Osteocyte (in vitro differentiated cells): ENCODE measurements around the gene SH3PXD2B. TPM values are rescaled to one million over a fixed set of nuclear protein-coding genes. Genes with fewer than 3 reads are reported as not detected.

Source experiments
- DNase-seq: peaks from one replicate; pipeline ENCODE4 v3.0.0; 2021; ENCODE audit warnings: mixed read lengths; ENCODE audit not compliant: unreplicated experiment; ENCODE audit errors: extremely low spot score
- H3K27ac Mint-ChIP-seq: one replicate; pipeline ENCODE4 v1.8.0; 2021; ENCODE audit warnings: mild to moderate bottlenecking, mixed read lengths; ENCODE audit not compliant: unreplicated experiment
- H3K27me3 Mint-ChIP-seq: one replicate; pipeline ENCODE4 v1.8.0; 2021; ENCODE audit warnings: mixed read lengths; ENCODE audit not compliant: unreplicated experiment
- H3K36me3 Mint-ChIP-seq: one replicate; pipeline ENCODE4 v1.8.0; 2021; ENCODE audit warnings: mixed read lengths; ENCODE audit not compliant: unreplicated experiment
- H3K4me1 Mint-ChIP-seq: one replicate; pipeline ENCODE4 v1.8.0; 2021; ENCODE audit warnings: mixed read lengths; ENCODE audit not compliant: unreplicated experiment
- H3K4me3 Mint-ChIP-seq: one replicate; pipeline ENCODE4 v1.8.0; 2021; ENCODE audit warnings: mild to moderate bottlenecking, moderate library complexity, mixed read lengths; ENCODE audit not compliant: unreplicated experiment
- H3K9me3 Mint-ChIP-seq: one replicate; pipeline ENCODE4 v1.8.0; 2021; ENCODE audit warnings: mixed read lengths; ENCODE audit not compliant: unreplicated experiment
- total RNA-seq: library from RNA; stranded (reverse); gene quantifications from 2 replicates; pipeline ENCODE4 v1.2.1, GENCODE V29; 2021
- TF ChIP-seq, protein P1 (sequence below): fragments of 200-600 bp; sonication (generic); IDR thresholded peaks from 2 replicates; pipeline ENCODE4 v1.5.0; 2021; ENCODE audit warnings: antibody characterized with exemption, mild to moderate bottlenecking, moderate library complexity

The SH3PXD2B gene
- total RNA-seq, 1 donor from 2014 or later, result 114 TPM

DNA sequence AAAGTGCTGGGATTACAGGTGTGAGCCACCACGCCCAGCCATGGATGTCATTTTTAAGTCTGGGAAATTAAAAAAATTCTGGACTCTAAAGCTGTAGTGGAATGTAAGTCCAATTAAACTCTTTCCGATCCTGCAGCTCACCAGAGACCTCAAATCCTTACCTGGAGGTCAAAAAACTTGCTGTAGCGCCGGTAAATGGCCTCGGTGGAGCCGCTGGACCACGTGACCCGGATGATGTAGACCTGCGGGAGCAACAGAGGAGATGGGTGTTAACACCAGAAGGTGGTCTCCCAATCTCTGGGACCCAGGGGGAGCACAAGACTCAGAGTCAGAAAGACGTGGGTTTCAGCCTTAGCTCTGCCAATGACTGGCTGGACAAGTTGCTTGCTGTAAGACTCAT, 32.1 kb downstream of the SH3PXD2B start:
- H3K27ac Mint-ChIP-seq, result no peak overlapping the region
- peaks cover 37% of the 10 kb centered on the region for H3K36me3 Mint-ChIP-seq
- H3K27me3 Mint-ChIP-seq, result no peaks in the 10 kb centered on the region
- no peak for DNase-seq
- no peak overlapping the region for H3K4me3 Mint-ChIP-seq
- TF ChIP-seq, protein P1, sequence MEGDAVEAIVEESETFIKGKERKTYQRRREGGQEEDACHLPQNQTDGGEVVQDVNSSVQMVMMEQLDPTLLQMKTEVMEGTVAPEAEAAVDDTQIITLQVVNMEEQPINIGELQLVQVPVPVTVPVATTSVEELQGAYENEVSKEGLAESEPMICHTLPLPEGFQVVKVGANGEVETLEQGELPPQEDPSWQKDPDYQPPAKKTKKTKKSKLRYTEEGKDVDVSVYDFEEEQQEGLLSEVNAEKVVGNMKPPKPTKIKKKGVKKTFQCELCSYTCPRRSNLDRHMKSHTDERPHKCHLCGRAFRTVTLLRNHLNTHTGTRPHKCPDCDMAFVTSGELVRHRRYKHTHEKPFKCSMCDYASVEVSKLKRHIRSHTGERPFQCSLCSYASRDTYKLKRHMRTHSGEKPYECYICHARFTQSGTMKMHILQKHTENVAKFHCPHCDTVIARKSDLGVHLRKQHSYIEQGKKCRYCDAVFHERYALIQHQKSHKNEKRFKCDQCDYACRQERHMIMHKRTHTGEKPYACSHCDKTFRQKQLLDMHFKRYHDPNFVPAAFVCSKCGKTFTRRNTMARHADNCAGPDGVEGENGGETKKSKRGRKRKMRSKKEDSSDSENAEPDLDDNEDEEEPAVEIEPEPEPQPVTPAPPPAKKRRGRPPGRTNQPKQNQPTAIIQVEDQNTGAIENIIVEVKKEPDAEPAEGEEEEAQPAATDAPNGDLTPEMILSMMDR, result no peak
- H3K9me3 Mint-ChIP-seq, result no peaks in the 10 kb centered on the region
- H3K4me1 Mint-ChIP-seq, result peaks cover 64% of the 10 kb centered on the region

DNA sequence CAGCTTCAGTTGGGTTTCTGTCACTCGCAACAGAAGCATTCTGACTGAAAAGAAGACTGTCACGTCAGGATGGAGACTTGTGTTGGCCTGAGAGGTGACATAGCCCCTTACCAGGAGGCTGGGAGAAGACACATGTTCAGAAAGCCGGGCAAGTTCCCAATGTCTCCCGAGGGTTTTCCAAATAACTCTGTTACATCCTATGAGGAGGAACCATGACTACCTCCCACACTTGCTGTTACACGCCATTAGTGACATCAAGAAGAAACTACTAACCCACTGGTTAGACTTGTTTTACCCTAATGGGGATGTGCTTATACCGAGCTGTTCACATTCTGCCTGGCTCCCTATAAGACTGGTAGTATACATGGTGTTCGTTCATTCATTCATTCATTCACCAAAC, 33.3 kb downstream of the SH3PXD2B start:
- peaks cover 37% of the 10 kb centered on the region for H3K36me3 Mint-ChIP-seq
- H3K9me3 Mint-ChIP-seq, result no peaks in the 10 kb centered on the region
- peak overlapping the region; percentile 25 for H3K27ac Mint-ChIP-seq
- no peak for DNase-seq
- TF ChIP-seq, protein P1, result no peak
- H3K27me3 Mint-ChIP-seq, result no peaks in the 10 kb centered on the region
- H3K4me3 Mint-ChIP-seq, result no peak overlapping the region
- H3K4me1 Mint-ChIP-seq, result peaks cover 57% of the 10 kb centered on the region

DNA sequence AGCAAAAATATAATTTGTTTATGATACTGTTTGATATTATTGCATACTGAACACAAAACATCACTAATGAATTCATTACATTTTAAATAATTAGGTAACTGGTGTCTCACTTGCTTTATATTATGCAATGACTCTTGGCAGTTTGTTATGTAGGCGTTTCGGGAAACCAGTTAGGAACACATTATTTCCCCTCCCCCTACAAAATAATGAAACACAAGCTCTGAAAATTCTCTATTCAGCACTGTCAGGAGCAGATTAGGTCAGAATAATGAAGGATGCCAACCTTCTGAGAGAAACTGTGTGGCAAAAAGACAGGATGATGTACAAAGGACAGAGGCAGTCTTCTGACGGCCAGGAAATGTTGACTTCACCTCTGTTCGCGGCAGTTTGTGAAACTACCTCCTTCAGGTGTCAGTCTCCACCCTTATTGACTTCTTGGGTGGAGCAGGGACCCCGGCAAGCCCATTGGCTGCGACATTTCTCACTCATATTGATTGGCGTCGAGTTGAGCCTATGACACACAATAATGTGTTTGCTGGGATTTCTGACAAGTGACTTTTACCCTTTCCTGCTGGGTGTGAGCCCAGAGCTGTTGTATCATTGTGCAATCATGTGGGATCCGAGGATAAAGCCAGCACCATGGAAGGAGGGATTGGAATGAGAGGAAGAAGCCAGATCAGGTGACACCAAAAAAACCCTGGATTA, 33.9 kb downstream of the SH3PXD2B start:
- TF ChIP-seq, protein P1, result no peak
- no peak overlapping the region for H3K4me3 Mint-ChIP-seq
- peak overlapping the region; percentile 95 for H3K27ac Mint-ChIP-seq
- DNase-seq, result no peak
- peaks cover 59% of the 10 kb centered on the region for H3K4me1 Mint-ChIP-seq
- no peaks in the 10 kb centered on the region for H3K27me3 Mint-ChIP-seq
- no peaks in the 10 kb centered on the region for H3K9me3 Mint-ChIP-seq
- H3K36me3 Mint-ChIP-seq, result peaks cover 37% of the 10 kb centered on the region

DNA sequence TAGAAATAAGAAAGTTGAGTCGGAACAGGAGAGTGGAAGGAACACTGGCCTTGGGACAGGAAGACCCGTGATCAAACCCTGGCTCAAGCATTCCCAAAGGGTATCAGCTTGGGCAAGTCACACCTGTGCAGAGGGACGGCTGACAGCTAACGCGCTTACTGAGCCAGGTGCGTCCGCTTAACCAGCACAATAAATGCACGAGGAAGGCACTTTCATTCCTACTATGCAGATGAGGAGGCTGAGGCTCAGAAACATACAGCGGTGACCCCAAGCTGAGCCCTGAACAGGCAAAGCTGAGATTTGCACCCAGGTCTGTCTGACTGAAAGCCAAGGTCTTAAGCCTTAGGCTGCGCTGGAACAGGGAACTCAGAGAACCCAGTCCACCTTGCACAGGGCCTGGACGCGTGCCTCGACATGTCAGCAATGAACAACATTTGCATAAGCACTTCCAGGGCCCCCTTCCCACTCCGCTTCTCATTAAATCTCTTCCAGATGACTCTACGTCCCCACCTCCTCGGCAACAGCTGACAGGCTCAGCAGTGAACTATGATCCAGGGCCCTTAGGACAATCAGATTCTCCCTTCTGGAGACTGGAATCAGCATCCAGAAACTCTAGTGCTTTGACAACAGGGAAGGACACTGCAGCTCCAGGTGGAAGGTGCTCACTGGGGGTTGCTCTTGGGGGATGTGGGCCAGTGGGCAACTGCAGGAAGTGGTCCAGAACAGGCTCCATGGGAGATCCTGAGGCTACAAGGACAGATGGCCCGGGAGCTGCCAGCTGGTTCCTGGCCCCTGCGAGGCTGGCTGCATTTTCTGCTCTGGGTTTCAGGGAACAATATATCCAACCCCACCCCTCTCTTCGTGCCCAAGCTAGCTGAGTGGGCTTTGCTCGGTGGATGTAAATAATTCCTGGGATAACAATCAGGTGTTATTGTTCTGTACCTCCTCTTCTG, 35.2 kb downstream of the SH3PXD2B start:
- peaks cover 30% of the 10 kb centered on the region for H3K36me3 Mint-ChIP-seq
- H3K27ac Mint-ChIP-seq, result peak overlapping the region; percentile 95
- H3K4me1 Mint-ChIP-seq, result peaks cover 64% of the 10 kb centered on the region
- no peak for DNase-seq
- no peaks in the 10 kb centered on the region for H3K27me3 Mint-ChIP-seq
- H3K9me3 Mint-ChIP-seq, result no peaks in the 10 kb centered on the region
- H3K4me3 Mint-ChIP-seq, result peak overlapping the region; percentile 52
- TF ChIP-seq, protein P1, result no peak
